22Rv1 (cell line): Measurements from ENCODE around the gene ZBTB45.

Source experiments
- ZFX ChIP-seq: fragments of 450-650 bp; IDR thresholded peaks from 2 replicates; pipeline ENCODE4 v1.6.1; 2017; ENCODE audit warnings: antibody characterized with exemption, borderline replicate concordance
- TF ChIP-seq, protein P1 (sequence below): fragments of 450-650 bp; IDR thresholded peaks from 2 replicates; pipeline ENCODE4 v1.5.1; 2017; ENCODE audit warnings: mild to moderate bottlenecking

- TF ChIP-seq, protein P1, sequence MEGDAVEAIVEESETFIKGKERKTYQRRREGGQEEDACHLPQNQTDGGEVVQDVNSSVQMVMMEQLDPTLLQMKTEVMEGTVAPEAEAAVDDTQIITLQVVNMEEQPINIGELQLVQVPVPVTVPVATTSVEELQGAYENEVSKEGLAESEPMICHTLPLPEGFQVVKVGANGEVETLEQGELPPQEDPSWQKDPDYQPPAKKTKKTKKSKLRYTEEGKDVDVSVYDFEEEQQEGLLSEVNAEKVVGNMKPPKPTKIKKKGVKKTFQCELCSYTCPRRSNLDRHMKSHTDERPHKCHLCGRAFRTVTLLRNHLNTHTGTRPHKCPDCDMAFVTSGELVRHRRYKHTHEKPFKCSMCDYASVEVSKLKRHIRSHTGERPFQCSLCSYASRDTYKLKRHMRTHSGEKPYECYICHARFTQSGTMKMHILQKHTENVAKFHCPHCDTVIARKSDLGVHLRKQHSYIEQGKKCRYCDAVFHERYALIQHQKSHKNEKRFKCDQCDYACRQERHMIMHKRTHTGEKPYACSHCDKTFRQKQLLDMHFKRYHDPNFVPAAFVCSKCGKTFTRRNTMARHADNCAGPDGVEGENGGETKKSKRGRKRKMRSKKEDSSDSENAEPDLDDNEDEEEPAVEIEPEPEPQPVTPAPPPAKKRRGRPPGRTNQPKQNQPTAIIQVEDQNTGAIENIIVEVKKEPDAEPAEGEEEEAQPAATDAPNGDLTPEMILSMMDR = no peak
- TF ChIP-seq ZFX = no peak
These were observed 41.3 kb upstream of the ZBTB45 start for GRCh38 chr19:58560921-58561320.
